ENCODE data around the gene ZHX3. TPM values are rescaled to one million over a fixed set of nuclear protein-coding genes. Genes with fewer than 3 reads are reported as not detected.

Gene ZHX3
- total RNA-seq, 5 donors from 2014 or later (not counting 1 experiment from before 2014, with no cell fraction given): 7.0 to 11.1 (median 10.5) TPM

DNA sequence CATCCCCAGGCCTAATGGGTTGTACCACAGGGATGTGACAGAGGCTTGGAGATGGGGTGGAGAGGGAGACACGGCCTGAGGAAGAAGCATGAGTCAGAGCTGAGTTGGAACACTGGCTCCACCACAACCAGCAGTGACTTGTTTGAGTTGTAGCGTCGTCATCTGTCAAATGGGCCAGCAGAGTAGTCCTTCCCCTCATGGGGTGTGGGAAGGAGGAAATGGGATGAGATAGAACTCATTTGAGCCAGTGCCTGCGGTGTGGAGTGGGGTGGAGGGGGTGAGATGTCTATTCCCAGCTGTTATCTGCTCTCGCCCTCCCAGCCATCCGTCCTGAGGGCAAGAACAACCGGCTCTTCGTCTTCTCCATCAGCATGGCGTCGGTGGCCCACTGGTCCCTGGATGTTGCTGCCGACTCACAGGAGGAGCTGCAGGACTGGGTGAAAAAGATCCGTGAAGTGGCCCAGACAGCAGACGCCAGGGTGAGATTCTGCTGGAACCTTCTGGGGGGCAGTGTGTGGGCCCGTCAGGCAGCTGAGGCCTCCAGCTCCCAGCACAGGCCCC is 147.7 kb downstream of the ZHX3 start:
- H3K27ac Mint-ChIP-seq: peak overlapping the region; percentile 81 to 84
- DNase-seq: no peak
- 98% methylated on average over 14 of the region's 14 CpGs for WGBS (ENCODE audit: insufficient coverage)

DNA sequence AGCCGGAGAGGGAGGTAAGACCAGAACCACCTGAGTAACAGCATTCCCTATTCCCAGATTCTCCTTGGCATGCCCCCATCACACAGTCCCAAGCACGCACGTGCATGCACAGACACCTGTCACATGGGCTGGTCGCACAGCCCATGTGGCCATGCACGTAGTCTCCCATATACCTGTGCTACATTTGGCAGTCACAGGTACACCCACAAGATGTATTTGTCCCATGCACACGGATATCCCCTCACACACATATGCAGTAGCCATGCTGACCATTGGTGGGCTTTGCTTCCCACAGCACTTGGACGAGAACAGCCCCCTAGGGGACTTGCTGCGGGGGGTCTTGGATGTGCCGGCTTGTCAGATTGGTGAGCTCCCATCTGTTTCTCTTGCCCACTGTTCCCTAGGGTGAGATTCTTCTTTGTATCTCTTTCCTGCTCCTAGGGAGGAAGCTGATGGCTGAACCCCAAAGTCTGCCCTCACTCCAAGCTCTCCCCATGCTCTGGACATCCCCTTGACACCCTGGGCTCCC is 148.3 kb downstream of the ZHX3 start:
- Mint-ChIP-seq H3K4me3 (no peak overlapping the region), H3K4me1 (peaks cover 37 to 46% (median 38%) of the 10 kb centered on the region in 3 donors), H3K27me3 (no peaks in the 10 kb centered on the region), H3K27ac (peak overlapping the region; percentile 81 to 84), H3K9me3 (no peaks in the 10 kb centered on the region), H3K36me3 (peaks cover 63% of the 10 kb centered on the region)
- Histone ChIP-seq H3K4me3 (ENCODE audit: control insufficient read depth in 1 of 2, extremely low read depth in 1 of 2, low read length in 1 of 2) (no peak overlapping the region), H3K36me3 (ENCODE audit: control insufficient read depth in 2 of 2, extremely low read depth in 1 of 2, insufficient read depth in 1 of 2, low read length in 1 of 2) (peaks cover 31 to 98% of the 10 kb centered on the region in 2 donors), H3K9me3 (no peaks in the 10 kb centered on the region), H3K4me1 (ENCODE audit: control insufficient read depth in 1 of 2, extremely low read depth in 1 of 2, insufficient read depth in 2 of 2, low read length in 2 of 2) (peaks cover 0 to 59% of the 10 kb centered on the region in 2 experiments), H3K27me3 (replicated peaks in 1 of 2; ENCODE audit: control insufficient read depth in 2 of 2, extremely low read depth in 1 of 2, insufficient read depth in 2 of 2, low read length in 1 of 2) (no peaks in the 10 kb centered on the region), H3K27ac (ENCODE audit: low read length) (peak overlapping the region; percentile 16)
- CTCF ChIA-PET: interaction anchor here in 1 of 2 donors (1.2 kb wide), 1 partner anchor 171 kb away, joined by 3 read pairs; the partner anchor contains the start of gene LPIN3
- 95% methylated on average over 5 of the region's 9 CpGs for WGBS (ENCODE audit: insufficient coverage)
- no peak for ATAC-seq (replicated peaks in 1 of 4)
- no peak for DNase-seq
- POLR2A ChIA-PET: interaction anchor here in 1 of 2 donors (0.6 kb wide), 1 partner anchor 108 kb away, joined by 3 read pairs; no protein-coding TSS in a partner anchor

More for the DNA sequence above, 147.7 kb downstream of the ZHX3 start:
- Histone ChIP-seq H3K4me1 (ENCODE audit: control insufficient read depth in 1 of 2, extremely low read depth in 1 of 2, insufficient read depth in 2 of 2, low read length in 2 of 2) (peaks cover 0 to 59% of the 10 kb centered on the region in 2 experiments), H3K4me3 (ENCODE audit: control insufficient read depth in 1 of 2, extremely low read depth in 1 of 2, low read length in 1 of 2) (no peak overlapping the region), H3K27me3 (replicated peaks in 1 of 2; ENCODE audit: control insufficient read depth in 2 of 2, extremely low read depth in 1 of 2, insufficient read depth in 2 of 2, low read length in 1 of 2) (no peaks in the 10 kb centered on the region), H3K9me3 (no peaks in the 10 kb centered on the region), H3K27ac (ENCODE audit: low read length) (peak overlapping the region; percentile 16), H3K36me3 (ENCODE audit: control insufficient read depth in 2 of 2, extremely low read depth in 1 of 2, insufficient read depth in 1 of 2, low read length in 1 of 2) (peaks cover 30 to 98% of the 10 kb centered on the region in 2 donors)
- H3K9me3 Mint-ChIP-seq: no peaks in the 10 kb centered on the region
- POLR2A ChIA-PET: interaction anchor here in 1 of 2 donors (0.6 kb wide), 1 partner anchor 108 kb away, joined by 3 read pairs; no protein-coding TSS in a partner anchor
- peaks cover 35 to 47% (median 37%) of the 10 kb centered on the region in 3 donors for H3K4me1 Mint-ChIP-seq
- ATAC-seq (replicated peaks in 1 of 4): no peak
- peaks cover 65% of the 10 kb centered on the region for H3K36me3 Mint-ChIP-seq
- no peak overlapping the region for H3K4me3 Mint-ChIP-seq
- CTCF ChIA-PET: interaction anchor here (0.7 to 1.2 kb wide), 3 partner anchors 29 to 171 kb away, joined by 3 to 4 read pairs (median 3); partner anchors contain the start of gene LPIN3 (in 1 of the 2)
- H3K27me3 Mint-ChIP-seq: no peaks in the 10 kb centered on the region

DNA sequence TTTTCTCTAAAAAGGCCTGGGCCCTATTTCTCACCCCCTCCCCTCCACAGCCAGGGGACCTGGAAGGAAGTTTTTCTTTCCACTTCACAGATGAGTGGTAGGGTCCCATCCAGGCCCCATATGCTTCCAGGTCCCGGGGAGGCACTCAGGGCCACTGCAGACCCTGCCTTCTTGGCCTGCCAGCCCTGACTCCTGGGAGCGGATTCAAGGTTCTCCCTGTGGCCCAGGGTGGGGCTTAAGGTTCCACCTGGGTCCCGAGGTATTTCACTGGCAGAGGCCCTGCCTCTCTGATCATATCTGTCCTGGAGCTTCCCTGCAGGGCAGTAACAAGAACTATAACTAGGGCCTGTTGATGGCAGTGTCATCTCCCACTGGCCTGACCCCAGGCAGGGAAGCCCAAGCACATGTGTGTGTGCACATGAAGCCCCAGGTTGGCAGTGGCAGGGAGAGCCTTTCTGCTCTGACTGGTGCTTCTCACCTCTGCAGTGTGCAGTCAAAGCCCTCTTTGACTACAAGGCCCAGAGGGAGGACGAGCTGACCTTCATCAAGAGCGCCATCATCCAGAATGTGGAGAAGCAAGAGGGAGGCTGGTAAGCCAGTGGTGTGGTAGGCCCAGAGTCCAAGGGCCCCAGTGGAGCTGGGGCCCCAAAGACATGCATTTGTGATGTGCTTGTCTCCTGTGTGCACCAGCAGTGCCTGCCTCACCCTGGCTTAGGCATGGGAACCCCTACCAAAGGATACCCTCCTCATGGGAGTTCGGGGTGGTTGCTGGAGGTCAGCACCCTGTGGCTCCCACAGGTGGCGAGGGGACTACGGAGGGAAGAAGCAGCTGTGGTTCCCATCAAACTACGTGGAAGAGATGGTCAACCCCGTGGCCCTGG is 149.0 kb downstream of the ZHX3 start:
- Mint-ChIP-seq H3K9me3 (no peaks in the 10 kb centered on the region), H3K36me3 (peaks cover 65% of the 10 kb centered on the region), H3K4me3 (no peak overlapping the region), H3K27me3 (no peaks in the 10 kb centered on the region), H3K27ac (peak overlapping the region; percentile 52 to 86), H3K4me1 (peaks cover 42 to 54% (median 43%) of the 10 kb centered on the region in 3 donors)
- Histone ChIP-seq H3K9me3 (no peaks in the 10 kb centered on the region), H3K27ac (ENCODE audit: low read length) (peak overlapping the region; percentile 25), H3K27me3 (replicated peaks in 1 of 2; ENCODE audit: control insufficient read depth in 2 of 2, extremely low read depth in 1 of 2, insufficient read depth in 2 of 2, low read length in 1 of 2) (no peaks in the 10 kb centered on the region), H3K36me3 (ENCODE audit: control insufficient read depth in 2 of 2, extremely low read depth in 1 of 2, insufficient read depth in 1 of 2, low read length in 1 of 2) (peaks cover 31 to 98% of the 10 kb centered on the region in 2 donors), H3K4me1 (ENCODE audit: control insufficient read depth in 1 of 2, extremely low read depth in 1 of 2, insufficient read depth in 2 of 2, low read length in 2 of 2) (peaks cover 0 to 62% of the 10 kb centered on the region in 2 experiments), H3K4me3 (ENCODE audit: control insufficient read depth in 1 of 2, extremely low read depth in 1 of 2, low read length in 1 of 2) (no peak overlapping the region)
- WGBS (ENCODE audit: insufficient coverage): 95% methylated on average over 9 of the region's 10 CpGs
- ATAC-seq (replicated peaks in 1 of 4) (no peak), DNase-seq (no peak)
- POLR2A ChIA-PET: no interaction called here
- CTCF ChIA-PET: no interaction called here

DNA sequence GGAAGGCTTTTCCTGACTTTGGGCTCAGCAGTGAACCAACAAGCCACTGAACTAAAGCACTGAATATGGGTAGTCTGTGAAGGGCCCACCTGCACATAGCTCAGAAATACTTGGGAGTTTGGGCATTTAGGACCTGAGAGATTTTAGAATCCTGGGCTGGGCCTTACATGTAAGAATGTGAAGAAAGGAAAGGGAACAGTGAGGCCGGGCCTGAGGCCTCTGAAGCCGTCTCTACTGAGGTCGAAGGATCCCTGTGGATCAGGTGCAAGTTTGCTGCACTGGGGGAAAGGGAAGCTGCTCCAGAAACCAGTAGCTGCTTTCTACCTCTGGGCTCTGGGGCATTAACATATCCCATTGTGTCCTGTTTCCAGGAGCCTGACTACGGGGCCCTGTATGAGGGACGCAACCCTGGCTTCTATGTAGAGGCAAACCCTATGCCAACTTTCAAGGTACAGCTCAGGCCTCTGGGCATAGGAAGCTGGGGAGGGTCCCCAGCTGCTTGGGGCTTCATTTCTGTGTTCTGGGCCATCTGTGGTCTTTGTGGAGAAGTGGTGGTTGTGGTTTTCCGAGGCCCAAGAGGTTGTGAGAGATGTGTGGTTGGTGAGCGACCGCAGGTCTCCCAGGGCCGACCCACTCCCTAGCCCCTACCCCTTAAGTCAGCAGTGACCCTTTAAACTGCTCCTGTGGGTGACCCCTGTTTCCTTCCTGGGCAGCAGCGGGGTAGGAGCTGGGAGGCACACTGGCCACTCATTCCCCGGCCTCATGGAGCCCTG is 149.9 kb downstream of the ZHX3 start:
- H3K27ac ChIP-seq (ENCODE audit: low read length): peak overlapping the region; percentile 25

DNA sequence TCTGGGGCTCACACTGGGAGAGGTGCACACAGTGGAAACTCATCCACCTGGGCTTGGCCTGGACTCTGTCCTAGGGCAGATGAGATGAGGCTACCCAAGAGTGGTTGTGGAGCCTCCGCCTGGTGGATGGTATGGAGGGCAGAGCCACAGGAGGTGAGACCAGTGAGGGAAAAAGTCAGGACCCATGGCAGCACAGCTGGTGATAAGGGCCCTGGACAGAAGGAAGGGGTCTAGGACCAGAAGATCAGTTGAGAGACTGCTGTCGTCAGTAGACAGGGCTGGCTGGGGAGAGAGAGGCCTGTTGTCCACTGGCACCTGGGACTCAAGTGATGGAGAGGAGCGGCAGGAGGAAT is 150.4 kb downstream of the ZHX3 start:
- ChIA-PET CTCF (interaction anchor here in 1 of 2 donors (1.0 kb wide), 1 partner anchor 32 kb away, joined by 3 read pairs; no protein-coding TSS in a partner anchor), POLR2A (no interaction called here)
- Mint-ChIP-seq H3K4me1 (peaks cover 44 to 54% (median 50%) of the 10 kb centered on the region in 3 donors), H3K4me3 (peak overlapping the region in 1 of 3 donors; percentile 17), H3K27ac (peak overlapping the region; percentile 86), H3K27me3 (no peaks in the 10 kb centered on the region), H3K36me3 (peaks cover 68% of the 10 kb centered on the region), H3K9me3 (no peaks in the 10 kb centered on the region)
- DNase-seq (no peak), ATAC-seq (replicated peaks in 1 of 4) (no peak)
- no peaks in the 10 kb centered on the region for H3K27me3 ChIP-seq (replicated peaks in 1 of 2; ENCODE audit: control insufficient read depth in 2 of 2, extremely low read depth in 1 of 2, insufficient read depth in 2 of 2, low read length in 1 of 2)
- no peaks in the 10 kb centered on the region for H3K9me3 ChIP-seq
- peaks cover 0 to 69% of the 10 kb centered on the region in 2 experiments for H3K4me1 ChIP-seq (ENCODE audit: control insufficient read depth in 1 of 2, extremely low read depth in 1 of 2, insufficient read depth in 2 of 2, low read length in 2 of 2)
- WGBS (ENCODE audit: insufficient coverage): 100% methylated on average over 3 of the region's 3 CpGs
- no peak overlapping the region for H3K4me3 ChIP-seq (ENCODE audit: control insufficient read depth in 1 of 2, extremely low read depth in 1 of 2, low read length in 1 of 2)
- H3K36me3 ChIP-seq (ENCODE audit: control insufficient read depth in 2 of 2, extremely low read depth in 1 of 2, insufficient read depth in 1 of 2, low read length in 1 of 2): peaks cover 39 to 98% of the 10 kb centered on the region in 2 donors
- peak overlapping the region; percentile 25 for H3K27ac ChIP-seq (ENCODE audit: low read length)

More for the DNA sequence above, 149.9 kb downstream of the ZHX3 start:
- ChIA-PET CTCF (interaction anchor here in 1 of 2 donors (1.0 kb wide), 1 partner anchor 33 kb away, joined by 3 read pairs; no protein-coding TSS in a partner anchor), POLR2A (no interaction called here)
- H3K4me1 ChIP-seq (ENCODE audit: control insufficient read depth in 1 of 2, extremely low read depth in 1 of 2, insufficient read depth in 2 of 2, low read length in 2 of 2): peaks cover 0 to 66% of the 10 kb centered on the region in 2 experiments
- 89% methylated on average over 7 of the region's 11 CpGs for WGBS (ENCODE audit: insufficient coverage)
- H3K4me3 Mint-ChIP-seq: no peak overlapping the region
- no peak overlapping the region for H3K4me3 ChIP-seq (ENCODE audit: control insufficient read depth in 1 of 2, extremely low read depth in 1 of 2, low read length in 1 of 2)
- peaks cover 34 to 98% of the 10 kb centered on the region in 2 donors for H3K36me3 ChIP-seq (ENCODE audit: control insufficient read depth in 2 of 2, extremely low read depth in 1 of 2, insufficient read depth in 1 of 2, low read length in 1 of 2)
- ATAC-seq (replicated peaks in 1 of 4) (no peak), DNase-seq (no peak)
- no peaks in the 10 kb centered on the region for H3K27me3 ChIP-seq (replicated peaks in 1 of 2; ENCODE audit: control insufficient read depth in 2 of 2, extremely low read depth in 1 of 2, insufficient read depth in 2 of 2, low read length in 1 of 2)
- no peaks in the 10 kb centered on the region for H3K27me3 Mint-ChIP-seq
- H3K4me1 Mint-ChIP-seq: peaks cover 42 to 48% (median 47%) of the 10 kb centered on the region in 3 donors
- H3K9me3 ChIP-seq: no peaks in the 10 kb centered on the region
- peak overlapping the region; percentile 86 for H3K27ac Mint-ChIP-seq
- H3K9me3 Mint-ChIP-seq: no peaks in the 10 kb centered on the region
- H3K36me3 Mint-ChIP-seq: peaks cover 66% of the 10 kb centered on the region
